HG03439 (cell line): ENCODE measurements around the gene PPIF.

Experiments used
- ATAC-seq: cut with Tn5 transposase; IDR thresholded peaks from one replicate; pipeline ENCODE4 v1.9.1; 2021; ENCODE audit warnings: mild to moderate bottlenecking, moderate library complexity; ENCODE audit not compliant: unreplicated experiment

PPIF gene

GRCh38 chr10:79385392-79385795, 38.1 kb downstream of the PPIF start:
- ATAC-seq: no peak

GRCh38 chr10:79385804-79386531, 38.7 kb downstream of the PPIF start:
- no peak for ATAC-seq

GRCh38 chr10:79386637-79387465, 39.6 kb downstream of the PPIF start:
- ATAC-seq: no peak

- ATAC-seq: no peak
Measured at GRCh38 chr10:79387466-79387973, 40.3 kb downstream of the PPIF start.

- ATAC-seq: no peak
Measured at GRCh38 chr10:79387974-79388850, 40.9 kb downstream of the PPIF start.

- no peak for ATAC-seq
Measured at GRCh38 chr10:79390057-79390456, 42.8 kb downstream of the PPIF start.

- no peak for ATAC-seq
Measured at GRCh38 chr10:79390551-79391229, 43.4 kb downstream of the PPIF start.

- no peak for ATAC-seq
Measured at GRCh38 chr10:79391231-79392019, 44.2 kb downstream of the PPIF start.

GRCh38 chr10:79392020-79392398, 44.7 kb downstream of the PPIF start:
- no peak for ATAC-seq

GRCh38 chr10:79392506-79393176, 45.4 kb downstream of the PPIF start:
- no peak for ATAC-seq

- no peak for ATAC-seq
Measured at GRCh38 chr10:79393221-79393923, 46.1 kb downstream of the PPIF start.

- ATAC-seq: no peak
Measured at GRCh38 chr10:79393924-79394610, 46.8 kb downstream of the PPIF start.

- ATAC-seq: no peak
Measured at GRCh38 chr10:79394664-79395063, 47.4 kb downstream of the PPIF start.

- ATAC-seq: no peak
Measured at GRCh38 chr10:79396520-79396919, 49.3 kb downstream of the PPIF start.

- ATAC-seq: no peak
Measured at GRCh38 chr10:79397051-79397450, 49.8 kb downstream of the PPIF start.

- no peak for ATAC-seq
Measured at GRCh38 chr10:79397575-79398303, 50.5 kb downstream of the PPIF start.

- no peak for ATAC-seq
Measured at GRCh38 chr10:79398642-79399041, 51.4 kb downstream of the PPIF start.
